Mesothelial cell of epicardium (in vitro differentiated cells): ENCODE results near the gene ZNF787. TPM values are rescaled to one million over a fixed set of nuclear protein-coding genes. Genes with fewer than 3 reads are reported as not detected.

Source experiments
- DNase-seq, 2 experiments: peaks; one replicate each; pipeline ENCODE4 v3.0.0; 2021; ENCODE audit warnings: low spot score in 2 of 2; ENCODE audit not compliant: unreplicated experiment in 2 of 2
- H3K27ac Mint-ChIP-seq: 2 replicates; pipeline ENCODE4 v1.8.0; 2021; ENCODE audit warnings: mixed read lengths
- H3K27me3 Mint-ChIP-seq: 2 replicates; pipeline ENCODE4 v1.8.0; 2021; ENCODE audit warnings: low read depth, mixed read lengths
- H3K36me3 Mint-ChIP-seq: 2 replicates; pipeline ENCODE4 v1.8.0; 2021; ENCODE audit warnings: mixed read lengths
- H3K4me1 Mint-ChIP-seq: 2 replicates; pipeline ENCODE4 v1.8.0; 2021; ENCODE audit warnings: mixed read lengths
- H3K4me3 Mint-ChIP-seq: 2 replicates; pipeline ENCODE4 v1.8.0; 2021; ENCODE audit warnings: mild to moderate bottlenecking, moderate library complexity, mixed read lengths
- H3K9me3 Mint-ChIP-seq: 2 replicates; pipeline ENCODE4 v1.8.0; 2021; ENCODE audit warnings: mixed read lengths
- total RNA-seq: library from RNA; stranded (reverse); gene quantifications from 3 replicates; pipeline ENCODE4 v1.2.1, GENCODE V29; 2021
- TF ChIP-seq, protein P1 (sequence below): fragments of 200-600 bp; sonication (generic); IDR thresholded peaks from one replicate; pipeline ENCODE4 v1.5.0; 2021; ENCODE audit warnings: antibody characterized with exemption; ENCODE audit not compliant: unreplicated experiment

The ZNF787 gene
- total RNA-seq, 1 donor from 2014 or later, result 35.5 TPM

DNA sequence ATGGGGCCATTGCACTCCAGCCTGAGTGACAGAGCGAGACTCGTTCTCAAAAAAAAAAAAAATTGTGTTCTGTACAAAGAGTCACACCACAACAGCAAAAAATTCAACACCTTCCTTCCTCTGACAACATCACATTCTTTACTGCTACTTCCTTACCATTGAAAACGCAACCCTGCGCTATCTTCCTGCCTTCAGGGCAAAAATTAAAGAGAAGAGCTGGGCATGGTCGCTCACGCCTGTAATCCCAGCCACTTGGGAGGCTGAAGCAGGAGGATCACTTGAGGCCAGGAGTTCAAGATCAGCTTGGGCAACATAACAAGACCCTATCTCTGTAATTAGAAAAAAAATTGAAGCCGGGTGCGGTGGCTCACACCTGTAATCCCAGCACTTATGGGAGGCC is 10.6 kb upstream of the ZNF787 start:
- Mint-ChIP-seq H3K9me3 (no peaks in the 10 kb centered on the region), H3K4me1 (peaks cover 22% of the 10 kb centered on the region), H3K27me3 (no peaks in the 10 kb centered on the region), H3K36me3 (no peaks in the 10 kb centered on the region), H3K27ac (peak overlapping the region; percentile 97), H3K4me3 (no peak overlapping the region)
- no peak for DNase-seq
- TF ChIP-seq, protein P1, sequence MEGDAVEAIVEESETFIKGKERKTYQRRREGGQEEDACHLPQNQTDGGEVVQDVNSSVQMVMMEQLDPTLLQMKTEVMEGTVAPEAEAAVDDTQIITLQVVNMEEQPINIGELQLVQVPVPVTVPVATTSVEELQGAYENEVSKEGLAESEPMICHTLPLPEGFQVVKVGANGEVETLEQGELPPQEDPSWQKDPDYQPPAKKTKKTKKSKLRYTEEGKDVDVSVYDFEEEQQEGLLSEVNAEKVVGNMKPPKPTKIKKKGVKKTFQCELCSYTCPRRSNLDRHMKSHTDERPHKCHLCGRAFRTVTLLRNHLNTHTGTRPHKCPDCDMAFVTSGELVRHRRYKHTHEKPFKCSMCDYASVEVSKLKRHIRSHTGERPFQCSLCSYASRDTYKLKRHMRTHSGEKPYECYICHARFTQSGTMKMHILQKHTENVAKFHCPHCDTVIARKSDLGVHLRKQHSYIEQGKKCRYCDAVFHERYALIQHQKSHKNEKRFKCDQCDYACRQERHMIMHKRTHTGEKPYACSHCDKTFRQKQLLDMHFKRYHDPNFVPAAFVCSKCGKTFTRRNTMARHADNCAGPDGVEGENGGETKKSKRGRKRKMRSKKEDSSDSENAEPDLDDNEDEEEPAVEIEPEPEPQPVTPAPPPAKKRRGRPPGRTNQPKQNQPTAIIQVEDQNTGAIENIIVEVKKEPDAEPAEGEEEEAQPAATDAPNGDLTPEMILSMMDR, result no peak

DNA sequence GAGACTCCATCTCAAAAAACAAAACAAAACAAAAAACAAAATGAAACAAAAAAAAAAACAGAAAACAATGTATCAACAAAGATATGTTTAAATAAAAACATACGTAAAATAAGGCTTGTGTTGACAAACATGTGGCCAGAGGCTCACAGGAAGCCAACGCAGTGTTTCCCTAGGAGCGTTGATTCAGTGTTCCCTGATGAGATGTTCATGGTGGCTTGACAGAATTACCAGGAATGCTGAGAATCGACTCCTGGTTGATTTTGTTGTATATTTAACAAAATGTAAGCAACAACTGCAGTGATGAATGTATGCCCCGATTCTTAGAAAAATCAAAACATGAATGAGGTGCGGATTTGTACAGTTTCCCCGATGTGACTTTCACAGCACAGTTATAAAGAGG is 8.9 kb upstream of the ZNF787 start:
- no peak overlapping the region for H3K4me3 Mint-ChIP-seq
- TF ChIP-seq, protein P1, result no peak
- no peaks in the 10 kb centered on the region for H3K27me3 Mint-ChIP-seq
- H3K27ac Mint-ChIP-seq, result no peak overlapping the region
- no peaks in the 10 kb centered on the region for H3K9me3 Mint-ChIP-seq
- H3K36me3 Mint-ChIP-seq, result no peaks in the 10 kb centered on the region
- no peak for DNase-seq
- peaks cover 19% of the 10 kb centered on the region for H3K4me1 Mint-ChIP-seq

- Mint-ChIP-seq H3K4me3 (no peak overlapping the region), H3K27me3 (no peaks in the 10 kb centered on the region), H3K36me3 (no peaks in the 10 kb centered on the region), H3K4me1 (peaks cover 5% of the 10 kb centered on the region), H3K9me3 (no peaks in the 10 kb centered on the region), H3K27ac (no peak overlapping the region)
- TF ChIP-seq, protein P1, result no peak
- no peak for DNase-seq
Observed at GRCh38 chr19:56126983-56127780, 6.1 kb upstream of the ZNF787 start.

DNA sequence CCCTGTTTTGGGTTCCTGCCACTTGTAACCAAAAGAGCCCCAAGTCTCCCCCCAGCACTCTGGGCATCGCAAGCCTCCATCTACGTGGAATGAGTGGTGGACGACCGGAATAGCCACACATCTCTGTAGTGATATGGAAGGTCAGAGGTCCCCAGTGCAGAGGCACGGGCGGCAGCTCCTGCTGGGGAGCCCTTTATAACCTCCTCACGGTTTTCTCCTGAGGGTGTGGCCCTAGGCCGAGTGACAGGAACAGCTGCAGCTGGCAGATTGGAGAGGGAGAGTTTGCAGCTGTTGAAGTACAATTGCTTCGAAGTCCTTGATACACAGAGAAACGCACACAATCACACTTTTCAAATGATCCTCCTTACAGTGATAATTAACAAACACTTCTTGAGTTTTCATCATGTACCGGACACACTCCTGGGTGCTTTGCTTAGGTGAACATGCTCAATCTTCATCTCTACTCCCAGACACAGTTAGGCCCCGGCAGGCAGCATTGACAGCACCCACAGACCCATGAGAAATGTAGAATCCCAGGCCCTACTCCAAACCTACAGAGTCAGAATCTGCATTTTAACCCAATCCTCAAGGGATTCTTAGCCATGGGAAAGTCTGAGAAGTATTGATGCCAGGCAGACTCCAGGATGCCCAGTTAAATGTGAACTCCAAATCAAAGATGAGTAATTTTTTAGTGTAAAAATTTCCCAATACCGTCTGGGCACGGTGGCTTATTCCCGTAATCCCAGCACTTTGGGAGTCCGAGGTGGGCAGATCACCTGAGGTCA is 4.9 kb upstream of the ZNF787 start:
- H3K27ac Mint-ChIP-seq, result no peak overlapping the region
- no peak for DNase-seq
- TF ChIP-seq, protein P1, result no peak
- H3K27me3 Mint-ChIP-seq, result no peaks in the 10 kb centered on the region
- H3K4me3 Mint-ChIP-seq, result no peak overlapping the region
- H3K4me1 Mint-ChIP-seq, result peaks cover 3% of the 10 kb centered on the region
- no peaks in the 10 kb centered on the region for H3K36me3 Mint-ChIP-seq
- no peaks in the 10 kb centered on the region for H3K9me3 Mint-ChIP-seq

GRCh38 chr19:56124578-56124977 is 3.5 kb upstream of the ZNF787 start:
- no peak overlapping the region for H3K4me3 Mint-ChIP-seq
- H3K27me3 Mint-ChIP-seq, result no peaks in the 10 kb centered on the region
- no peaks in the 10 kb centered on the region for H3K9me3 Mint-ChIP-seq
- H3K27ac Mint-ChIP-seq, result no peak overlapping the region
- H3K4me1 Mint-ChIP-seq, result peaks cover 8% of the 10 kb centered on the region
- TF ChIP-seq, protein P1, result no peak
- DNase-seq, result no peak
- H3K36me3 Mint-ChIP-seq, result no peaks in the 10 kb centered on the region
